Measurements from ENCODE around the gene OR52E5.

Gene OR52E5

GRCh38 chr11:5933116-5933515 is 40.1 kb downstream of the OR52E5 start:
- no peak for DNase-seq (ENCODE audit: low read depth)

GRCh38 chr11:5937868-5938602 is 45.0 kb downstream of the OR52E5 start:
- DNase-seq (ENCODE audit: low read depth), result no peak

DNA sequence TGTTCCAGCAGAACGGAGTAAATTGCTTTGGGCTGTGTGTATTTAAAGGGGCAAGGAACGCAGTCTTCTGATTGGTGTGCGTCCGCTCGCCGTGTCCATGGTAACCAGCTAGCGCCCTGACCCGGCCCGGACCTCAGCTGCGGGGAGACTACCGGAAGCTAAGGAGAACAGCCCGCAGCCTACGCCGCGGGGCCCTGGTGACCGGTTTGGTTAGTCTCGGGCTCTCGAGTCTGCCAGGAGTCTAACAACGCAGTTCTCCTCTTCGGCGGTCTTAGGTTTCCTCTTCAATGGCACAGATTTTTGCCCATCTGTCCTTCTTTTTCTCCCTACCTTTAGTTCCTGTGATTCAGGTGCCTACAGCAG is 45.6 kb downstream of the OR52E5 start:
- no peak for DNase-seq (ENCODE audit: low read depth)

- no peak for DNase-seq (ENCODE audit: low read depth)
Observed at GRCh38 chr11:5940748-5941147, 47.7 kb downstream of the OR52E5 start.

DNA sequence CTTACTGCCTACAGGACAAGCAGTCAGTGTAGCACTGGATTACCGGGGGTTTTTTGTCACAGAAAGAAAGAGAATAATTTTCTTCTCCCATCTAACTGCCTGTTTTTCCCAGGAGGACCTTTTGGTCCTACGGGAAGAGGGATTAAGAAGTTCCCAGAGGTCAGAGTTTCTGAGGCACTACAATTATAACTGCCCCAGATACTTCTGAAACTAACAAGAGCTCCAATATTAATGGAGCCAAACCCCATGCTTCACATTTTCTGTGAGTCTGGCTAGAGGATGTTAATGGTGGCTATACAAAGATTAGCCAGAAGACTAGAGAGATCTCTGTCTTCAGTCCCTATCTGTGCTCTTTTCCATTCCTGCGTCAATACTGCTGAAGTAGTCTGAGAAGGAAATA is 48.9 kb downstream of the OR52E5 start, which contains the start of gene OR56A3:
Gene OR56A3 (plus strand): TSS at position 301 of the 400 bp plus-strand sequence. CDS start 5,096 bp downstream, outside the sequence.
- no peak for DNase-seq (ENCODE audit: low read depth)

Data from iris pigment epithelial cell (primary cell).